ENCODE measurements around the gene ENTPD2. TPM values are rescaled to one million over a fixed set of nuclear protein-coding genes. Genes with fewer than 3 reads are reported as not detected.

Gene ENTPD2
- polyA plus RNA-seq, 1 experiment, result not detected

DNA sequence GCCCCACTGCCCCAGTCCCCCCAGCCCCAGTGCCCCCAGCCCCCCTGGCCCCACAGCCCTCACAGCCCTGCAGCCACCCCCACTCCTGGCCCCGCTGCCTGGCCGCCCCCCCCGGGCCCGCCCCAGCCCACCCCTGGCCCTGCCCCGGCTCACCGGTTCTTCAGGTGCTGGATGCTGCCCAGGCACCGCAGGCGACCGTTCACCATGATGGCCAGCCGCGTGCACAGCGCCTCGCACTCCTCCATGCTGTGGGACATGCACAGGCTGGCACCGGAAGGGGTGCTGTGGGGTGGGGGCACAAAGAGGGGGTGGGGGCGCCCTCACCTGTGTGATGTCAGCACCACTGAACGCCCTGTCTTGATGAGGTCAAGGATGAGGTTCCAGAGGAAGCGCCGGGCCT is 44.6 kb downstream of the ENTPD2 start:
- DNase-seq (ENCODE audit: low read depth, low spot score), result no peak
- CTCF ChIA-PET, result no interaction called here
- TF ChIP-seq, protein P1, sequence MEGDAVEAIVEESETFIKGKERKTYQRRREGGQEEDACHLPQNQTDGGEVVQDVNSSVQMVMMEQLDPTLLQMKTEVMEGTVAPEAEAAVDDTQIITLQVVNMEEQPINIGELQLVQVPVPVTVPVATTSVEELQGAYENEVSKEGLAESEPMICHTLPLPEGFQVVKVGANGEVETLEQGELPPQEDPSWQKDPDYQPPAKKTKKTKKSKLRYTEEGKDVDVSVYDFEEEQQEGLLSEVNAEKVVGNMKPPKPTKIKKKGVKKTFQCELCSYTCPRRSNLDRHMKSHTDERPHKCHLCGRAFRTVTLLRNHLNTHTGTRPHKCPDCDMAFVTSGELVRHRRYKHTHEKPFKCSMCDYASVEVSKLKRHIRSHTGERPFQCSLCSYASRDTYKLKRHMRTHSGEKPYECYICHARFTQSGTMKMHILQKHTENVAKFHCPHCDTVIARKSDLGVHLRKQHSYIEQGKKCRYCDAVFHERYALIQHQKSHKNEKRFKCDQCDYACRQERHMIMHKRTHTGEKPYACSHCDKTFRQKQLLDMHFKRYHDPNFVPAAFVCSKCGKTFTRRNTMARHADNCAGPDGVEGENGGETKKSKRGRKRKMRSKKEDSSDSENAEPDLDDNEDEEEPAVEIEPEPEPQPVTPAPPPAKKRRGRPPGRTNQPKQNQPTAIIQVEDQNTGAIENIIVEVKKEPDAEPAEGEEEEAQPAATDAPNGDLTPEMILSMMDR (IDR thresholded peaks at IDR 0.05; ENCODE audit: low read depth, low read length), result no peak
- H3K27me3 ChIP-seq (ENCODE audit: control insufficient read depth, insufficient read depth, low read length), result no peaks in the 10 kb centered on the region
- no peak overlapping the region for H3K27ac ChIP-seq (ENCODE audit: low read depth, low read length)
- peaks cover 30% of the 10 kb centered on the region; the same call in 1 of the 2 replicates for H3K9me3 ChIP-seq (ENCODE audit: control insufficient read depth, insufficient read depth, low read length)
- no peak overlapping the region for H3K4me3 ChIP-seq (ENCODE audit: low read depth, low read length)
- POLR2A ChIA-PET, result no interaction called here

DNA sequence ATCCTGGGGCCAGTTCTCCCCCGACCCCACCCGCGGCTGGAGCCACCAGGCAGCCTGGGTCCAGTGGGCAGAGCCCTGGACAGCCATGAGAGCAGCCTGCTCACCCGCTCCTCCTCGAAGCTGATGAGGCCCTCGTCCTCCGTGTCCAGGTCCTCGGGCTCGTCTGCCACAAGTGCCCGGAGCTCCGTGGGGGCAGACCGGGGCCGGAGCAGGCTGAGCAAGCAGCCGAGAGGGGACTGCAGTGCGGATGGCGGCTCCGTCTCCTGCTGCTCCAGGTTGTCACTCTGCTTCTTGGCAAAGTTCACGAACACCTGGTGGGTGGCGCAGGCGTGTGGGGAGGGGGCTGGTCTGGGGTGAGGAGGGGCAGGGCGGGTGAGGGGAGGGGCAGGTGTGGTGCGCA is 45.5 kb downstream of the ENTPD2 start:
- Histone ChIP-seq H3K4me3 (ENCODE audit: low read depth, low read length) (no peak overlapping the region), H3K27me3 (ENCODE audit: control insufficient read depth, insufficient read depth, low read length) (no peaks in the 10 kb centered on the region), H3K27ac (ENCODE audit: low read depth, low read length) (no peak overlapping the region), H3K9me3 (ENCODE audit: control insufficient read depth, insufficient read depth, low read length) (peaks cover 21% of the 10 kb centered on the region; the same call in 1 of the 2 replicates)
- TF ChIP-seq, protein P1 (IDR thresholded peaks at IDR 0.05; ENCODE audit: low read depth, low read length), result no peak
- ChIA-PET POLR2A (no interaction called here), CTCF (interaction anchor here (1.1 kb wide), 1 partner anchor 41 kb away, joined by 3 read pairs; no protein-coding TSS in a partner anchor)
- no peak for DNase-seq (ENCODE audit: low read depth, low spot score)

DNA sequence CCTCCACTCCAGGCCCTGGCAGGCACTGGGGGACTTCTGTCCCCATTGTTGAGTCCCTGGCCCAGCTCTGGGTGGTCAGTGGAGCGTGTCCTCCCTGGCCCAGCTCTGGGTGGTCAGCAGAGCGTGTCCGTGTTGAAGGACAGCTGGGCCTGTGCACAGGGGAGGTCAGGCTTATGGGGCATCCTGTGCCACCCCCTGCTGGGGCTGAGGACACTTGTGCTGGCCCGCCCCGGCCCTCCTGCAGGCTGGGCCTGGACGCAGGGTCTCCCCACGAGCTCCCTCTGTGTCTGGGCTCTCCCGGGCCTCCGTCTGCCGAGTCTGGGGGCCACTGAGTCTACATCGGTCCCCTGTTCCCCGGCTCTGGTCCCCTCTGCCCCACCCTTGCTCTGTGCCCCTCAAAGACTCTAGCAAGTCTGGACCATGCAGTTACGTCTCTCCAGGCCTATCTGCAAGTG is 46.0 kb downstream of the ENTPD2 start:
- TF ChIP-seq, protein P1 (IDR thresholded peaks at IDR 0.05; ENCODE audit: low read depth, low read length), result no peak
- Histone ChIP-seq H3K9me3 (ENCODE audit: control insufficient read depth, insufficient read depth, low read length) (peaks cover 18% of the 10 kb centered on the region; the same call in 1 of the 2 replicates), H3K4me3 (ENCODE audit: low read depth, low read length) (no peak overlapping the region), H3K27ac (ENCODE audit: low read depth, low read length) (no peak overlapping the region), H3K27me3 (ENCODE audit: control insufficient read depth, insufficient read depth, low read length) (peaks cover under 1% of the 10 kb centered on the region)
- ChIA-PET POLR2A (interaction anchor here (0.9 kb wide), 1 partner anchor 14 kb away, joined by 5 read pairs; no protein-coding TSS in a partner anchor), CTCF (interaction anchor here (1.1 to 1.6 kb wide), 3 partner anchors 21 to 41 kb away, joined by 3 to 8 read pairs (median 6); no protein-coding TSS in a partner anchor)
- DNase-seq (ENCODE audit: low read depth, low spot score), result no peak

DNA sequence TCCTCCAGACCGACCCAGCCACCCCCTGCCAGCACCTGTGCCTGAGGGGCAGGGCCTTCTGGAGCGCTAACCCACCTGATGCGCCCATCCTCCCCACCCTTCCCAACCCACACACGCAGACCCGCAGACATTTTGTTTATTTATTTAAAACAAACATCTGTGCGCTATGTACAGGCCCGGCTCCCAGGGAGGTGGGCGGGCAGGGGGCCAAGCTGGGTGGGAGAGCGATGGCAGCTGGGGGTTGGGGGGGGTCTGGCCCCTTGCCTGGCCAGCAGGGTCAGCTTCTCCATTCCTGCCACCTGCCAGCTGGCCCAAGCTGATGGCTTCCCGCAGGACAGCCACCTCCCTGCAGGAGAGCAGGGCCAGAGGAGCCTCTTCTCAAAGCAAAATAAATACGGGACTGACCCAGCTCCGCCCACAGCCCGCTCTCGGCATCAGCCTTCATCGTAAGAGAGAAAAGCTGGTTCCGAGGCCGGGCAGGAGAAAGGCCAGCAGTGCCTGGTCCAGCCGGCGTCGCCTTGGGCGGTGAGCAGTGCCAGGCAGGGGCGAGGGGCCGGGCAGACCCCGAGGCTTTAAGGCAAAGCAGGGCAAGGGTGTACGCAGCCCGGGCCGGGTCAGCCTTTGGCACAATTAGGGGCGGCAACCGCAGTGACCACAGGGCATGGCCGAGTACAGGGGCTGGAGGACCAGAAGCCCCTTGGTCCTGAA is 46.6 kb downstream of the ENTPD2 start:
- ChIA-PET POLR2A (interaction anchor here (0.9 kb wide), 1 partner anchor 14 kb away, joined by 5 read pairs; no protein-coding TSS in a partner anchor), CTCF (interaction anchor here (0.5 to 1.6 kb wide), 4 partner anchors 22 to 286 kb away, joined by 3 to 8 read pairs (median 5); no protein-coding TSS in a partner anchor)
- DNase-seq (ENCODE audit: low read depth, low spot score), result peak; percentile 44

More for the DNA sequence above, 46.6 kb downstream of the ENTPD2 start:
- Histone ChIP-seq H3K27ac (ENCODE audit: low read depth, low read length) (peak overlapping the region; percentile 21), H3K27me3 (ENCODE audit: control insufficient read depth, insufficient read depth, low read length) (peaks cover 2% of the 10 kb centered on the region), H3K9me3 (ENCODE audit: control insufficient read depth, insufficient read depth, low read length) (peaks cover 16% of the 10 kb centered on the region; the same call in 1 of the 2 replicates), H3K4me3 (ENCODE audit: low read depth, low read length) (no peak overlapping the region)
- TF ChIP-seq, protein P1 (IDR thresholded peaks at IDR 0.05; ENCODE audit: low read depth, low read length), result no peak

All from AG04450 (cell line).